ENCODE results near the gene SLC50A1. TPM values are rescaled to one million over a fixed set of nuclear protein-coding genes. Genes with fewer than 3 reads are reported as not detected.
A peak's percentile ranks its signal among the peaks of the same experiment; 100 is the strongest.

Gene SLC50A1
- polyA plus RNA-seq, 2 of the 4 experiments (the other 2 are of a cell fraction): 28.2 to 39.4 TPM

GRCh38 chr1:155173478-155174323 lies 38.0 kb downstream of the SLC50A1 start, which contains the start of gene TRIM46:
Gene TRIM46, plus strand, starts transcription at chr1:155173849. Its CDS starts 118 bp downstream, at chr1:155173967.
- ATAC-seq (peak; percentile 22 to 43), FAIRE-seq (no peak), DNase-seq (ENCODE audit: low read depth in 1 of 2, low spot score in 1 of 2) (peak; percentile 65 to 80)
- Histone ChIP-seq H3K4me1 (peaks cover 21% of the 10 kb centered on the region), H3K4me3 (peak within 1 kb of the TSS; percentile 80), H3K27ac (peak within 1 kb of the TSS; percentile 93 to 99), H3K4me2 (peak within 1 kb of the TSS; percentile 95), H3K9me3 (no peaks in the 10 kb centered on the region)
- 21% methylated on average over 23 of the region's 38 CpGs for WGBS (ENCODE audit: missing lambda C conversion rate)
- TF ChIP-seq, protein P1, sequence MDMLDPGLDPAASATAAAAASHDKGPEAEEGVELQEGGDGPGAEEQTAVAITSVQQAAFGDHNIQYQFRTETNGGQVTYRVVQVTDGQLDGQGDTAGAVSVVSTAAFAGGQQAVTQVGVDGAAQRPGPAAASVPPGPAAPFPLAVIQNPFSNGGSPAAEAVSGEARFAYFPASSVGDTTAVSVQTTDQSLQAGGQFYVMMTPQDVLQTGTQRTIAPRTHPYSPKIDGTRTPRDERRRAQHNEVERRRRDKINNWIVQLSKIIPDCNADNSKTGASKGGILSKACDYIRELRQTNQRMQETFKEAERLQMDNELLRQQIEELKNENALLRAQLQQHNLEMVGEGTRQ (IDR thresholded peaks at IDR 0.05): peak; percentile 37; the same call in 1 of the 2 replicates
- TF ChIP-seq E2F6 (IDR thresholded peaks at IDR 0.05; ENCODE audit: borderline replicate concordance, low read depth): peak; percentile 94
- TF ChIP-seq REST (IDR thresholded peaks at IDR 0.05): no peak
- 0 out of 2 replicates have a peak, but pooled peaks have one; percentile 7 for TF ChIP-seq FOXS1 (CRISPR knock-in tag; IDR thresholded peaks at IDR 0.05)
- TF ChIP-seq, protein P2, sequence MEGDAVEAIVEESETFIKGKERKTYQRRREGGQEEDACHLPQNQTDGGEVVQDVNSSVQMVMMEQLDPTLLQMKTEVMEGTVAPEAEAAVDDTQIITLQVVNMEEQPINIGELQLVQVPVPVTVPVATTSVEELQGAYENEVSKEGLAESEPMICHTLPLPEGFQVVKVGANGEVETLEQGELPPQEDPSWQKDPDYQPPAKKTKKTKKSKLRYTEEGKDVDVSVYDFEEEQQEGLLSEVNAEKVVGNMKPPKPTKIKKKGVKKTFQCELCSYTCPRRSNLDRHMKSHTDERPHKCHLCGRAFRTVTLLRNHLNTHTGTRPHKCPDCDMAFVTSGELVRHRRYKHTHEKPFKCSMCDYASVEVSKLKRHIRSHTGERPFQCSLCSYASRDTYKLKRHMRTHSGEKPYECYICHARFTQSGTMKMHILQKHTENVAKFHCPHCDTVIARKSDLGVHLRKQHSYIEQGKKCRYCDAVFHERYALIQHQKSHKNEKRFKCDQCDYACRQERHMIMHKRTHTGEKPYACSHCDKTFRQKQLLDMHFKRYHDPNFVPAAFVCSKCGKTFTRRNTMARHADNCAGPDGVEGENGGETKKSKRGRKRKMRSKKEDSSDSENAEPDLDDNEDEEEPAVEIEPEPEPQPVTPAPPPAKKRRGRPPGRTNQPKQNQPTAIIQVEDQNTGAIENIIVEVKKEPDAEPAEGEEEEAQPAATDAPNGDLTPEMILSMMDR (IDR thresholded peaks at IDR 0.05): peak; percentile 27; the same call in 2 of the 3 replicates
- TF ChIP-seq, protein P3, sequence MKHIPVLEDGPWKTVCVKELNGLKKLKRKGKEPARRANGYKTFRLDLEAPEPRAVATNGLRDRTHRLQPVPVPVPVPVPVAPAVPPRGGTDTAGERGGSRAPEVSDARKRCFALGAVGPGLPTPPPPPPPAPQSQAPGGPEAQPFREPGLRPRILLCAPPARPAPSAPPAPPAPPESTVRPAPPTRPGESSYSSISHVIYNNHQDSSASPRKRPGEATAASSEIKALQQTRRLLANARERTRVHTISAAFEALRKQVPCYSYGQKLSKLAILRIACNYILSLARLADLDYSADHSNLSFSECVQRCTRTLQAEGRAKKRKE (CRISPR knock-in tag; IDR thresholded peaks at IDR 0.05; ENCODE audit: low read depth): 0 out of 2 replicates have a peak, but pooled peaks have one; percentile 60
- no peak for TF ChIP-seq ZC3H11A (IDR thresholded peaks at IDR 0.05)
- TF ChIP-seq, protein P4, sequence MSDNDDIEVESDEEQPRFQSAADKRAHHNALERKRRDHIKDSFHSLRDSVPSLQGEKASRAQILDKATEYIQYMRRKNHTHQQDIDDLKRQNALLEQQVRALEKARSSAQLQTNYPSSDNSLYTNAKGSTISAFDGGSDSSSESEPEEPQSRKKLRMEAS (IDR thresholded peaks at IDR 0.05): peak; percentile 88
- peak; percentile 21; the same call in 1 of the 2 replicates for TF ChIP-seq POLR2A (IDR thresholded peaks at IDR 0.05; ENCODE audit: low read length)
- TF ChIP-seq BHLHE40 (IDR thresholded peaks at IDR 0.05; ENCODE audit: low read depth, low read length): no peak
- TF ChIP-seq ZSCAN20 (CRISPR knock-in tag; IDR thresholded peaks at IDR 0.05): no peak
- 0 out of 5 replicates have a peak, but pooled peaks of 1 of the 2 experiments have one; percentile 17 for TF ChIP-seq JUN (IDR thresholded peaks at IDR 0.05)
- TF ChIP-seq HOXB13 (CRISPR knock-in tag; IDR thresholded peaks at IDR 0.05; ENCODE audit: low read depth): peak; percentile 50; the same call in 1 of the 2 replicates
- POLR2A ChIA-PET: interaction anchor here (0.8 to 4.4 kb wide), 8 partner anchors 20 to 110 kb away, joined by 3 to 54 read pairs (median 4); partner anchors contain the start of genes EFNA4 and SLC50A1
- CTCF ChIA-PET: interaction anchor here (0.7 to 15.2 kb wide), 32 partner anchors 8 to 213 kb away, joined by 3 to 384 read pairs (median 6); partner anchors contain the start of genes ADAM15, EFNA1, MTX1 and SLC50A1

All from A549 (cell line).